ENCODE measurements around the gene RHEBL1. TPM values are rescaled to one million over a fixed set of nuclear protein-coding genes. Genes with fewer than 3 reads are reported as not detected.

Gene RHEBL1
- polyA plus RNA-seq, 1 donor (not counting 4 experiments of a cell fraction or from before 2014, with no cell fraction given) = 0.51 TPM

GRCh38 chr12:49051373-49051764, 18.4 kb downstream of the RHEBL1 start:
- Histone ChIP-seq H3K27ac (ENCODE audit: control insufficient read depth, insufficient read depth, low read length) (no peak overlapping the region), H3K4me1 (ENCODE audit: control insufficient read depth, extremely low read depth, insufficient read depth, low read length) (peaks cover 11% of the 10 kb centered on the region), H2AFZ (ENCODE audit: control insufficient read depth, low read length) (no peak overlapping the region), H3K4me3 (ENCODE audit: control insufficient read depth in 2 of 3, extremely low read depth in 1 of 3, insufficient read depth in 2 of 3, low read depth in 1 of 3, low read length in 3 of 3) (no peak overlapping the region), H3K9me3 (ENCODE audit: control insufficient read depth, low read depth, low read length) (no peaks in the 10 kb centered on the region), H3K9me1 (ENCODE audit: control insufficient read depth, extremely low read depth, insufficient read depth, low read length) (peaks cover 6% of the 10 kb centered on the region), H3K36me3 (ENCODE audit: control insufficient read depth in 2 of 2, extremely low read depth in 1 of 2, insufficient read depth in 2 of 2, low read length in 2 of 2) (peaks cover 62 to 79% of the 10 kb centered on the region in 2 experiments), H4K20me1 (ENCODE audit: control insufficient read depth, extremely low read depth, insufficient read depth, low read length) (peaks cover 30% of the 10 kb centered on the region), H3K27me3 (ENCODE audit: control insufficient read depth, extremely low read depth, insufficient read depth, low read length) (no peaks in the 10 kb centered on the region), H3K9ac (ENCODE audit: control insufficient read depth, extremely low read depth, insufficient read depth, low read length) (no peak overlapping the region), H3K4me2 (ENCODE audit: control insufficient read depth, extremely low read depth, insufficient read depth, low read depth, low read length) (no peak overlapping the region), H3K79me2 (ENCODE audit: control insufficient read depth, insufficient read depth, low read length) (peaks cover 54% of the 10 kb centered on the region)
- dilution Hi-C loops (cut with MboI; ENCODE audit: extremely low pct_ligation_motif_present, low sequenced_read_pairs) = no loop called here
- FAIRE-seq (no peak), DNase-seq (ENCODE audit: low read depth, low spot score) (no peak)
- TF ChIP-seq, protein P1, sequence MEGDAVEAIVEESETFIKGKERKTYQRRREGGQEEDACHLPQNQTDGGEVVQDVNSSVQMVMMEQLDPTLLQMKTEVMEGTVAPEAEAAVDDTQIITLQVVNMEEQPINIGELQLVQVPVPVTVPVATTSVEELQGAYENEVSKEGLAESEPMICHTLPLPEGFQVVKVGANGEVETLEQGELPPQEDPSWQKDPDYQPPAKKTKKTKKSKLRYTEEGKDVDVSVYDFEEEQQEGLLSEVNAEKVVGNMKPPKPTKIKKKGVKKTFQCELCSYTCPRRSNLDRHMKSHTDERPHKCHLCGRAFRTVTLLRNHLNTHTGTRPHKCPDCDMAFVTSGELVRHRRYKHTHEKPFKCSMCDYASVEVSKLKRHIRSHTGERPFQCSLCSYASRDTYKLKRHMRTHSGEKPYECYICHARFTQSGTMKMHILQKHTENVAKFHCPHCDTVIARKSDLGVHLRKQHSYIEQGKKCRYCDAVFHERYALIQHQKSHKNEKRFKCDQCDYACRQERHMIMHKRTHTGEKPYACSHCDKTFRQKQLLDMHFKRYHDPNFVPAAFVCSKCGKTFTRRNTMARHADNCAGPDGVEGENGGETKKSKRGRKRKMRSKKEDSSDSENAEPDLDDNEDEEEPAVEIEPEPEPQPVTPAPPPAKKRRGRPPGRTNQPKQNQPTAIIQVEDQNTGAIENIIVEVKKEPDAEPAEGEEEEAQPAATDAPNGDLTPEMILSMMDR (optimal IDR thresholded peaks at IDR 0.05 in 1 of 3, IDR thresholded peaks at IDR 0.05 in 1 of 3, conservative IDR thresholded peaks at IDR 0.05 in 1 of 3; ENCODE audit: extremely low read depth in 1 of 3, insufficient read depth in 2 of 3, low read length in 3 of 3) = no peak
- no peak for TF ChIP-seq EZH2 (IDR thresholded peaks at IDR 0.05; ENCODE audit: low read length)

DNA sequence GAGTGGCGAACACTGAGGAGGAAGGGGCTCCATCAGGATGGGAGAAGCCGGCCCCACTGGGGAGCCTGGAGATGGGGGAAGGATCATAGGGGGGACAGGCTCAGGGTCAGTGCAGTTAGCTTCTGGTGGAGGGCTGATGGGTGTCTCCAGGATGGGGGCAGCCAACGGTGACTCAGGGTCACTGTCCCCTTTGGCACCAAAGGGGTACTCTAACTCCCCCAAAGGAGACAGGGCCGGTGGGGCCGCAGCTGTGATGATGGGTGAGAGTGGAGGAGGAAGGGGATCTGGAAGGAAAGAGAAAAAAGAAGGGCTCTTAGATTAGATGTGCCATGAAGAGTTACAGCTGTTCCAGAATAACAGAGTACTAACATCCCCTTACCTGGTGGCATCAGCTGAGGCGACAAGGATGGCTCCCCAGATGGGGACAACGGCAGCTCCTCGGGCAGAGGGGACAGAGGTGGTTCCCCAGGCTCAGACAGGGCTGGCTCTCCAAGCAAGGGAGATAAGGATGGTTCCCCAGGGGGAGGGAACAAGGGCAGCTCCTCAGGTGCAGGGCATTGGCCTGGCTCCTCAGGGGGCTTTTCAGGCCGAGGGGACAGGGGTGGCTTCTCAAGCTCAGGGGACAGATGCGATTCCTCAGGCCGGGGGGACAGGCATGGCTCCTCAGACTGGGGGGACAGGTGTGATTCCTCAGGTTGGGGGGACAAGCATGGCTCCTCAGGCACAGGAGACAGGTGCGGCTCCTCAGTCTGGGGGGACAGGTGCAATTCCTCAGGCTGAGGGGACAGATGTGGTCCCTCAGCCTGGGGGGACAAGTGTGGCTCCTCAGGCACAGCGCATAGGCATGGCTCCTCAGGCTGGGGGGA, 19.0 kb downstream of the RHEBL1 start:
- Histone ChIP-seq H3K4me1 (ENCODE audit: control insufficient read depth, extremely low read depth, insufficient read depth, low read length) (peaks cover 5% of the 10 kb centered on the region), H3K36me3 (ENCODE audit: control insufficient read depth in 2 of 2, extremely low read depth in 1 of 2, insufficient read depth in 2 of 2, low read length in 2 of 2) (peaks cover 68 to 82% of the 10 kb centered on the region in 2 experiments), H3K9me3 (ENCODE audit: control insufficient read depth, low read depth, low read length) (no peaks in the 10 kb centered on the region), H2AFZ (ENCODE audit: control insufficient read depth, low read length) (no peak overlapping the region), H3K4me2 (ENCODE audit: control insufficient read depth, extremely low read depth, insufficient read depth, low read depth, low read length) (no peak overlapping the region), H3K27ac (ENCODE audit: control insufficient read depth, insufficient read depth, low read length) (no peak overlapping the region), H3K79me2 (ENCODE audit: control insufficient read depth, insufficient read depth, low read length) (peaks cover 47% of the 10 kb centered on the region), H3K27me3 (ENCODE audit: control insufficient read depth, extremely low read depth, insufficient read depth, low read length) (no peaks in the 10 kb centered on the region), H3K4me3 (ENCODE audit: control insufficient read depth in 2 of 3, extremely low read depth in 1 of 3, insufficient read depth in 2 of 3, low read depth in 1 of 3, low read length in 3 of 3) (no peak overlapping the region), H4K20me1 (ENCODE audit: control insufficient read depth, extremely low read depth, insufficient read depth, low read length) (peaks cover 24% of the 10 kb centered on the region), H3K9ac (ENCODE audit: control insufficient read depth, extremely low read depth, insufficient read depth, low read length) (no peak overlapping the region), H3K9me1 (ENCODE audit: control insufficient read depth, extremely low read depth, insufficient read depth, low read length) (peaks cover 5% of the 10 kb centered on the region)
- TF ChIP-seq EZH2 (IDR thresholded peaks at IDR 0.05; ENCODE audit: low read length) = no peak
- TF ChIP-seq, protein P1 (optimal IDR thresholded peaks at IDR 0.05 in 1 of 3, IDR thresholded peaks at IDR 0.05 in 1 of 3, conservative IDR thresholded peaks at IDR 0.05 in 1 of 3; ENCODE audit: extremely low read depth in 1 of 3, insufficient read depth in 2 of 3, low read length in 3 of 3) = no peak
- dilution Hi-C loops (cut with MboI; ENCODE audit: extremely low pct_ligation_motif_present, low sequenced_read_pairs) = no loop called here
- FAIRE-seq (no peak), DNase-seq (ENCODE audit: low read depth, low spot score) (no peak)

Data from keratinocyte (primary cell).